Mesendoderm (in vitro differentiated cells): ENCODE data around the gene TMEM144.
A peak's percentile ranks its signal among the peaks of the same experiment; 100 is the strongest.

Source experiments
- DNase-seq: peaks from one replicate; pipeline ENCODE4 v3.0.0; 2013
- H2AK5ac ChIP-seq: 2 replicates; pipeline ENCODE4 v1.6.1; 2013; ENCODE audit warnings: low read length, inconsistent platforms
- H2BK120ac ChIP-seq: 2 replicates; pipeline ENCODE4 v1.6.1; 2013; ENCODE audit warnings: low read depth, mild to moderate bottlenecking, low read length, moderate library complexity, mixed read lengths
- H2BK15ac ChIP-seq: replicated peaks from 2 replicates; pipeline ENCODE4 v1.6.1; 2013; ENCODE audit warnings: low read depth, mild to moderate bottlenecking, moderate library complexity
- H2BK5ac ChIP-seq: 2 replicates; pipeline ENCODE4 v1.6.1; 2013; ENCODE audit warnings: low read length, inconsistent platforms
- H3K18ac ChIP-seq: 2 replicates; pipeline ENCODE4 v1.6.1; 2013; ENCODE audit warnings: mild to moderate bottlenecking, low read length, mixed read lengths
- H3K23ac ChIP-seq: one replicate; pipeline ENCODE4 v1.6.1; 2013; ENCODE audit warnings: low read length
- H3K27ac ChIP-seq: 2 replicates; pipeline ENCODE4 v1.5.1; 2013; ENCODE audit warnings: low read depth, mild to moderate bottlenecking, inconsistent platforms, low read length, moderate library complexity
- H3K27me3 ChIP-seq: 2 replicates; pipeline ENCODE4 v1.6.1; 2013; ENCODE audit warnings: low read length, control low read depth, mild to moderate bottlenecking, inconsistent platforms; ENCODE audit not compliant: insufficient read depth, poor library complexity
- H3K36me3 ChIP-seq: 2 replicates; pipeline ENCODE4 v1.6.1; 2013; ENCODE audit warnings: low read length, inconsistent platforms; ENCODE audit not compliant: control insufficient read depth, insufficient read depth
- H3K4ac ChIP-seq: one replicate; pipeline ENCODE4 v1.6.1; 2013; ENCODE audit warnings: low read depth, mild to moderate bottlenecking, low read length, moderate library complexity
- H3K4me1 ChIP-seq: 2 replicates; pipeline ENCODE4 v1.6.1; 2013; ENCODE audit warnings: low read depth, low read length, inconsistent platforms; ENCODE audit not compliant: control insufficient read depth
- H3K4me2 ChIP-seq: 2 replicates; pipeline ENCODE4 v1.6.1; 2013; ENCODE audit warnings: low read length
- H3K4me3 ChIP-seq: 2 replicates; pipeline ENCODE4 v1.5.1; 2013; ENCODE audit warnings: mild to moderate bottlenecking, low read length
- H3K56ac ChIP-seq: one replicate; pipeline ENCODE4 v1.6.1; 2013; ENCODE audit warnings: low read length
- H3K79me1 ChIP-seq: 2 replicates; pipeline ENCODE4 v1.6.1; 2013; ENCODE audit warnings: low read length, inconsistent platforms
- H3K79me2 ChIP-seq: 2 replicates; pipeline ENCODE4 v1.6.1; 2013; ENCODE audit warnings: mild to moderate bottlenecking, low read length; ENCODE audit not compliant: control insufficient read depth, insufficient read depth
- H3K9ac ChIP-seq: 2 replicates; pipeline ENCODE4 v1.6.1; 2013; ENCODE audit warnings: low read length, inconsistent platforms
- H4K5ac ChIP-seq: one replicate; pipeline ENCODE4 v1.6.1; 2013; ENCODE audit warnings: low read length
- H4K8ac ChIP-seq: one replicate; pipeline ENCODE4 v1.6.1; 2013; ENCODE audit warnings: low read depth, mild to moderate bottlenecking, control low read depth, low read length, moderate library complexity
- WGBS: extraction: QIAGEN DNeasy Blood & Tissue Kit; methylation state at CpG from one replicate; pipeline ENCODE4 v1.1.7; 2013; ENCODE audit warnings: low lambda C conversion rate, missing lambda C conversion rate; ENCODE audit not compliant: insufficient coverage; ENCODE audit errors: extremely low coverage; 5-methylcytosine and 5-hydroxymethylcytosine counted together

TMEM144 gene

DNA sequence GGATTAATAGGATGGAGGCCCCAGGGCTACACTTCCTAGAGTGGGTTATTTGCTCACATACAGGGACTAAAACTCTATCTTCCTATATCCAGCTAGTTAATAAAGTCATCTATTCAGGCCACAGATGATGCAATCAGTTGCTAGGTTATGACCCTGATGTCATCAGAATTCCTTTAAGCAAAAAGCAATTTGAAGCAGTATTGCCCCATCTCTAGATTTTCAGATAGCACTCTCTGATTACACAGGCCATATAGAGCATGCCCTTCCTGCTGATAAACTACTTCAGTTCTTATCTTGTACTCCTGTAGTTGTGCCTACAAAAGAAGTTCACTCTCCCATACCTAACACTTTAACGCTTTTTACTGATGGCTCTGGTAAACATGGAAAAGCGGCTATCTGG lies 84.8 kb downstream of the TMEM144 start:
- Histone ChIP-seq H2BK120ac (no peak overlapping the region), H3K36me3 (no peaks in the 10 kb centered on the region), H2BK15ac (no peak overlapping the region), H3K27ac (no peak overlapping the region), H4K8ac (no peak overlapping the region), H2BK5ac (no peak overlapping the region), H3K23ac (no peak overlapping the region), H3K4me1 (no peaks in the 10 kb centered on the region), H3K4me3 (no peak overlapping the region), H3K4ac (no peak overlapping the region), H3K79me1 (no peaks in the 10 kb centered on the region), H3K79me2 (no peaks in the 10 kb centered on the region), H2AK5ac (no peak overlapping the region), H3K56ac (no peak overlapping the region), H3K18ac (no peak overlapping the region), H3K27me3 (no peaks in the 10 kb centered on the region), H4K5ac (no peak overlapping the region), H3K9ac (no peak overlapping the region), H3K4me2 (no peak overlapping the region)
- no peak for DNase-seq
- WGBS, result no CpG with 5 or more reads among the region's 2 CpGs

GRCh38 chr4:158297866-158298265 lies 87.6 kb downstream of the TMEM144 start:
- WGBS, result no CpG with 5 or more reads among the region's 3 CpGs
- no peak overlapping the region for H3K9ac ChIP-seq
- H3K18ac ChIP-seq, result no peak overlapping the region
- no peak overlapping the region for H2BK5ac ChIP-seq
- H3K56ac ChIP-seq, result no peak overlapping the region
- H2AK5ac ChIP-seq, result no peak overlapping the region
- H3K27me3 ChIP-seq, result no peaks in the 10 kb centered on the region
- H4K5ac ChIP-seq, result no peak overlapping the region
- H3K79me1 ChIP-seq, result no peaks in the 10 kb centered on the region
- H4K8ac ChIP-seq, result no peak overlapping the region
- no peak overlapping the region for H3K4me3 ChIP-seq
- no peak overlapping the region for H3K27ac ChIP-seq
- H3K4me1 ChIP-seq, result no peaks in the 10 kb centered on the region
- no peak overlapping the region for H3K4me2 ChIP-seq
- H3K4ac ChIP-seq, result no peak overlapping the region
- H2BK15ac ChIP-seq, result no peak overlapping the region
- no peak overlapping the region for H3K23ac ChIP-seq
- no peak for DNase-seq
- no peaks in the 10 kb centered on the region for H3K36me3 ChIP-seq
- no peak overlapping the region for H2BK120ac ChIP-seq
- H3K79me2 ChIP-seq, result no peaks in the 10 kb centered on the region

DNA sequence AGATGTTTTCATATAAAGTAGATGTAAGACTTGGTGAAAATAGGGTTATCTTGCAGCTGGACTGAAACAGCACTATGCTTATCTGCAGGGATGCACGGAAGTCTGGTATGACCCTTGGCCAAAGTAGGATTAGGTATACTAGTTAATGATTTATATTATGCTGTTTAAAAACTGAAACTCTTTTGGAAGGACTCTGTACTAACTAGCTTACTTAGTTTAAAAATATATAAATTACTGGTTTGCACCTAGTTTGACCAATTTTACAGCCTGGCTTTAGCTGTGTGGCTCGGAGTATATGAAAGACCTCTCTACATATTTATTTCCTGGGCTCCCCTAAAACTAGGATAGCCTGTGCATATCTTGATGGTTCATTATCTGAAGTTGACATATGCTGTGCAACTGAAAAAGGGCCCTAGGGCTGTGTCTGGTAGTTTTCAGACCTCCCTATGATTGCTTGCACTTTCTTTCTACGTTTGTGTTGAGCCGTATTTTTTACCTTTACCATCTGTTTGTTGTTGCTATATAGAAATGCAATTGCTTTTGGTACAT lies 89.2 kb downstream of the TMEM144 start:
- Histone ChIP-seq H2BK120ac (no peak overlapping the region), H3K4ac (no peak overlapping the region), H3K27ac (no peak overlapping the region), H2BK15ac (no peak overlapping the region), H3K4me1 (no peaks in the 10 kb centered on the region), H3K36me3 (no peaks in the 10 kb centered on the region), H2AK5ac (no peak overlapping the region), H3K79me2 (no peaks in the 10 kb centered on the region), H3K56ac (no peak overlapping the region), H4K8ac (no peak overlapping the region), H3K79me1 (no peaks in the 10 kb centered on the region), H2BK5ac (no peak overlapping the region), H4K5ac (no peak overlapping the region), H3K18ac (no peak overlapping the region), H3K27me3 (no peaks in the 10 kb centered on the region), H3K4me3 (no peak overlapping the region), H3K9ac (no peak overlapping the region), H3K23ac (no peak overlapping the region), H3K4me2 (no peak overlapping the region)
- DNase-seq, result no peak
- no CpG with 5 or more reads among the region's 4 CpGs for WGBS

DNA sequence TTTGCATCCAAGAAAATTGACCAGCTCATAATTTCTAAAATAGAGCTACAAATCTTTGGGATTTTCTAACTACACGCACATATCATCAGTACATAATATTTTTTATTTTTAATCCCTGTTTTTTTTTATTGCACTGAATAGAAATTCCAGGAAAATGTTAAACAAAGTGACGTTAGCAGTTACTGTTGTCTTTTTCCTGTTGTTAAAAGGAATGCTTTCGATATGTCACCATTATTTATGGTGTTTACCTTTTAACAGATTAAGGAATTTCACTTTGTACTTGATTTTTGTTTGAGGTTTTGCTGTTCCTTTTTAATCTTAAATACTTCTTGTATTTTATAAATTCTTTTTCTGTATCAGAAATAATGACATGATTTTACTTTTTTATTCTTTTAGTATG lies 89.7 kb downstream of the TMEM144 start:
- H3K4me1 ChIP-seq, result no peaks in the 10 kb centered on the region
- no peak overlapping the region for H4K5ac ChIP-seq
- H3K36me3 ChIP-seq, result no peaks in the 10 kb centered on the region
- no CpG with 5 or more reads among the region's 3 CpGs for WGBS
- H3K79me2 ChIP-seq, result no peaks in the 10 kb centered on the region
- H2AK5ac ChIP-seq, result no peak overlapping the region
- H3K27ac ChIP-seq, result no peak overlapping the region
- no peaks in the 10 kb centered on the region for H3K27me3 ChIP-seq
- no peak for DNase-seq
- H2BK120ac ChIP-seq, result no peak overlapping the region
- no peak overlapping the region for H3K18ac ChIP-seq
- H3K56ac ChIP-seq, result no peak overlapping the region
- no peak overlapping the region for H3K23ac ChIP-seq
- no peaks in the 10 kb centered on the region for H3K79me1 ChIP-seq
- no peak overlapping the region for H2BK15ac ChIP-seq
- no peak overlapping the region for H4K8ac ChIP-seq
- H3K4me3 ChIP-seq, result no peak overlapping the region
- no peak overlapping the region for H3K4me2 ChIP-seq
- no peak overlapping the region for H3K4ac ChIP-seq
- no peak overlapping the region for H3K9ac ChIP-seq
- H2BK5ac ChIP-seq, result no peak overlapping the region

DNA sequence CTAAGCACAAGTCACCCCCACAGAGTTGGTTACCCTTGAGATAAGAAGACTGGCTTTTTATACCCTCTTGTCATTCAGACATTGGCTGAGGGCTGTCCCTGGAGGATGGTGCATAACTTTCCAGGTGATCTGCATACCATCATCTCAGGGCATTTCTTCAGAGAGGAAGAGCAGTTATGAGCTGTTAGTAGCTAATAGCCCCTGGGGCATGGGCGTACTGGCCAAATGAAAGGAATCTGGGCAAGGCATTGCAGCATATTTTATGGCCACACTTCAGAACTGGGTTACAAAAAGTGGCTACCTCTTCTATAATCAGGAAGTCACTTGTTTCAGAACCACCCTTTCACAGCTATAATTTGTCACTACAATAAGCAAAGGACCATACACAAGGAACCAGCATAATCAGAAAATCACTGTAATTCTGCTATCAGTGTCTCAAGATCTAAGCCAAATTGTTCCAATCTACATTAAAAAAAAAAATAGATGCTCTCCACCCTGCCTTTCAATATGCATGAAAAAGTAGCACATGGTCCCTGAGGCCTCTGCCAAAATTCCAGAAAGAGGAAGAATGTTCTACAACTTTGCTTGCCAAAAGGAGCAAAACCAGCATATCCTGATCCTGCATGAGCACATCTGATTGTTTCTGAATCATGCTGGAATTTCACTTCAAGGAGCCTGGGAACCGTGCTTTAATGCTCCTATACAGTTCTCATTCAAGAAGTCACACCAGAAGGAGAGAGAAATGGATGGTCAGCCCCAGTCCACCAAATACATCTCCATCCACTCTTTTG lies 92.0 kb downstream of the TMEM144 start:
- Histone ChIP-seq H3K79me2 (no peaks in the 10 kb centered on the region), H3K4me2 (no peak overlapping the region), H4K8ac (no peak overlapping the region), H3K36me3 (no peaks in the 10 kb centered on the region), H3K56ac (no peak overlapping the region), H3K4me3 (no peak overlapping the region), H3K4me1 (no peaks in the 10 kb centered on the region), H4K5ac (no peak overlapping the region), H3K18ac (no peak overlapping the region), H2BK5ac (no peak overlapping the region), H3K23ac (no peak overlapping the region), H3K79me1 (no peaks in the 10 kb centered on the region), H2BK15ac (no peak overlapping the region), H3K4ac (no peak overlapping the region), H3K27ac (no peak overlapping the region), H2AK5ac (no peak overlapping the region), H3K27me3 (no peaks in the 10 kb centered on the region), H3K9ac (no peak overlapping the region), H2BK120ac (no peak overlapping the region)
- no CpG with 5 or more reads among the region's 2 CpGs for WGBS
- DNase-seq, result peak; percentile 28

- H3K79me2 ChIP-seq, result no peaks in the 10 kb centered on the region
- H3K9ac ChIP-seq, result no peak overlapping the region
- H3K4me1 ChIP-seq, result no peaks in the 10 kb centered on the region
- no peak overlapping the region for H3K4me3 ChIP-seq
- whole genome bisulfite sequencing, result no CpG with 5 or more reads among the region's 1 CpG
- H3K4ac ChIP-seq, result no peak overlapping the region
- H2AK5ac ChIP-seq, result no peak overlapping the region
- H3K56ac ChIP-seq, result no peak overlapping the region
- no peak overlapping the region for H4K5ac ChIP-seq
- no peak for DNase-seq
- H3K4me2 ChIP-seq, result no peak overlapping the region
- H4K8ac ChIP-seq, result no peak overlapping the region
- no peak overlapping the region for H2BK120ac ChIP-seq
- no peak overlapping the region for H3K23ac ChIP-seq
- H3K79me1 ChIP-seq, result no peaks in the 10 kb centered on the region
- no peak overlapping the region for H2BK5ac ChIP-seq
- H3K36me3 ChIP-seq, result no peaks in the 10 kb centered on the region
- H3K18ac ChIP-seq, result no peak overlapping the region
- no peaks in the 10 kb centered on the region for H3K27me3 ChIP-seq
- no peak overlapping the region for H3K27ac ChIP-seq
- H2BK15ac ChIP-seq, result no peak overlapping the region
These were observed 94.4 kb downstream of the TMEM144 start for GRCh38 chr4:158304694-158305093.
